GM12892 (cell line): ENCODE results near the gene ESR1.

Experiments used
- POLR2A ChIP-seq: IDR thresholded peaks from 2 replicates; pipeline ENCODE4 v1.6.1; 2011; ENCODE audit warnings: low read depth, low read length, control low read depth
- POLR2AphosphoS5 ChIP-seq: IDR thresholded peaks from 2 replicates; pipeline ENCODE4 v1.6.1; 2011; ENCODE audit warnings: low read depth, low read length, control low read depth

- TF ChIP-seq POLR2A (no peak), POLR2AphosphoS5 (no peak)
These were observed 218.8 kb downstream of the ESR1 start for GRCh38 chr6:152026291-152026690.
